Nephron progenitor cell (in vitro differentiated cells): ENCODE measurements around the gene PIGB.
"Not testable (repeated sequence)": the region's sequence is repeated elsewhere in the genome, so short reads cannot be mapped to it uniquely, and the experiment has no call there.

Experiments
- DNase-seq: peaks from one replicate; pipeline ENCODE4 v3.0.0; 2021
- H3K27ac Mint-ChIP-seq: 2 replicates; pipeline ENCODE4 v1.8.0; 2021; ENCODE audit warnings: mild to moderate bottlenecking, moderate library complexity, mixed read lengths
- H3K27me3 Mint-ChIP-seq: 2 replicates; pipeline ENCODE4 v1.8.0; 2021; ENCODE audit warnings: mild to moderate bottlenecking, low read depth, mixed read lengths; ENCODE audit not compliant: poor library complexity
- H3K36me3 Mint-ChIP-seq: 2 replicates; pipeline ENCODE4 v1.8.0; 2021; ENCODE audit warnings: low read depth, mixed read lengths
- H3K4me1 Mint-ChIP-seq: 2 replicates; pipeline ENCODE4 v1.8.0; 2021; ENCODE audit warnings: mixed read lengths
- H3K4me3 Mint-ChIP-seq: 2 replicates; pipeline ENCODE4 v1.8.0; 2021; ENCODE audit warnings: mild to moderate bottlenecking, moderate library complexity, mixed read lengths
- H3K9me3 Mint-ChIP-seq: 2 replicates; pipeline ENCODE4 v1.8.0; 2021; ENCODE audit warnings: mild to moderate bottlenecking, moderate library complexity, mixed read lengths
- CTCF ChIP-seq: fragments of 200-600 bp; sonication (generic); IDR thresholded peaks from 2 replicates; pipeline ENCODE4 v1.5.0; 2021; ENCODE audit warnings: antibody characterized with exemption

The PIGB gene

GRCh38 chr15:55284426-55284825 is 34.6 kb upstream of the PIGB start:
- Mint-ChIP-seq H3K4me3 (no peak overlapping the region), H3K27ac (no peak overlapping the region), H3K4me1 (peaks cover 21% of the 10 kb centered on the region), H3K36me3 (peaks cover 4% of the 10 kb centered on the region), H3K27me3 (peaks cover 9% of the 10 kb centered on the region), H3K9me3 (no peaks in the 10 kb centered on the region)
- TF ChIP-seq CTCF = no peak
- DNase-seq = no peak

GRCh38 chr15:55286442-55287189 is 32.4 kb upstream of the PIGB start:
- not testable (repeated sequence) for DNase-seq, H3K27me3 Mint-ChIP-seq, H3K36me3 Mint-ChIP-seq, H3K27ac Mint-ChIP-seq, H3K9me3 Mint-ChIP-seq, H3K4me3 Mint-ChIP-seq
- H3K4me1 Mint-ChIP-seq = peaks cover 21% of the 10 kb centered on the region

- peaks cover 4% of the 10 kb centered on the region for H3K36me3 Mint-ChIP-seq
- H3K27me3 Mint-ChIP-seq = peaks cover 6% of the 10 kb centered on the region
- H3K27ac Mint-ChIP-seq = no peak overlapping the region
- no peaks in the 10 kb centered on the region for H3K9me3 Mint-ChIP-seq
- peaks cover 9% of the 10 kb centered on the region for H3K4me1 Mint-ChIP-seq
- H3K4me3 Mint-ChIP-seq = peak overlapping the region; percentile 86
- no peak for TF ChIP-seq CTCF
- DNase-seq = no peak
Measured at GRCh38 chr15:55288006-55288717, 30.9 kb upstream of the PIGB start.

DNA sequence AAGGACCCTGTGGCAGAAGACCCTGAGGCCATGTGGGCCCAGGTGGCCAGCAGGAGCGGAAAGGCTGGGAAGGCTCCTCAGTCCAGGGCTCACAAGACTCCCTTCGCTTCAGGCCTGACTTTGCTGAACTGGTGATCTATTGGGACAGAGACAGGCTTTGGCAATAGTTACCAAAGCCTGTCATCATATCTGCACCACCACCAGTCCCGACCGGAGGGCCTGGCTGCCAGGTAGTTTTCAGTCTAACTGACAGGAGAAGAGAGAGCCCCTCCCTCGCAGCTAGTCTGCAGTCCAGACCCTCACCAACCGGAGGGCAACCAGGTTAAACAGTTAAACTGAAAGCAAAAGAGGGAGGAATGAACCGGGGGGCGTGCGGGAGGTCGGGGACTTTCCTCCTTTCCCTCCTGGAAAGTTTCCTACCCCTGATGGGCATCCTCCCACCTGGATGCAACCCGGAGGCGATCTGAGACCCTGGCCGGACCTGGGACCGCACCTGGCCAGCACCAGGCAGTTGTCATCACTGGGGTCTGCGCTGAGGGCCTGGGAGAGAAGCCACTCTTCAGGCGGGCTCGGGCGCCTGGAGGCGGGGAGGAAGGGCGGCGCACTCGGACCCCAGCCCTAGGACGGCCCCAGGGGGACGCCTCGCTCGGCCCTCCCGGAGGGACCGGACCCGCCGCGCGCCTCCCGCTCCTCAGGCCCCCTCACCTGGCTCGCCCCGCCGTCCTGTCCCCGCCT is 29.8 kb upstream of the PIGB start:
- DNase-seq = peak; percentile 25
- no peak overlapping the region for H3K27ac Mint-ChIP-seq

GRCh38 chr15:55289746-55290527 is 29.1 kb upstream of the PIGB start, which contains the start of gene RAB27A:
RAB27A (minus strand) TSS chr15:55289813; CDS start chr15:55234934, 54,879 bp downstream.
- H3K9me3 Mint-ChIP-seq = no peaks in the 10 kb centered on the region

More for the DNA sequence above, 29.8 kb upstream of the PIGB start:
- TF ChIP-seq CTCF = no peak
- Mint-ChIP-seq H3K36me3 (peaks cover 4% of the 10 kb centered on the region), H3K9me3 (no peaks in the 10 kb centered on the region), H3K4me1 (peaks cover 9% of the 10 kb centered on the region), H3K27me3 (peaks cover 6% of the 10 kb centered on the region), H3K4me3 (peak overlapping the region; percentile 86)

More at GRCh38 chr15:55289746-55290527, 29.1 kb upstream of the PIGB start, which contains the start of gene RAB27A:
- peak; percentile 82 for DNase-seq
- no peak for TF ChIP-seq CTCF
- peak within 1 kb of the TSS; percentile 86 for H3K4me3 Mint-ChIP-seq
- peaks cover 9% of the 10 kb centered on the region for H3K4me1 Mint-ChIP-seq
- H3K27ac Mint-ChIP-seq = no peak within 1 kb of the TSS
- peaks cover 8% of the 10 kb centered on the region for H3K27me3 Mint-ChIP-seq
- peaks cover 4% of the 10 kb centered on the region for H3K36me3 Mint-ChIP-seq
